SK-N-MC (cell line): ENCODE data around the gene BEAN1.

Experiments used
- EZH2 ChIP-seq: fragments of 200-600 bp; sonication (generic); IDR thresholded peaks from one replicate; pipeline ENCODE4 v1.6.1; 2017; ENCODE audit warnings: antibody characterized with exemption
- FOXP2 ChIP-seq: optimal IDR thresholded peaks from 2 replicates; pipeline ENCODE3; 2011; ENCODE audit warnings: mild to moderate bottlenecking, moderate library complexity; ENCODE audit not compliant: insufficient read depth; ENCODE audit errors: extremely low read length, control extremely low read depth
- POLR2AphosphoS5 ChIP-seq: IDR thresholded peaks from 2 replicates; pipeline ENCODE4 v1.6.1; 2012; ENCODE audit warnings: mild to moderate bottlenecking, low read depth, low read length, borderline replicate concordance

GRCh38 chr16:66515596-66516508 is 88.8 kb downstream of the BEAN1 start:
- TF ChIP-seq POLR2AphosphoS5 (no peak), EZH2 (no peak), FOXP2 (no peak)
